H1 (cell line): ENCODE measurements around the gene RPRD1A. TPM values are rescaled to one million over a fixed set of nuclear protein-coding genes. Genes with fewer than 3 reads are reported as not detected.

Source experiments
- BACH1 ChIP-seq: IDR thresholded peaks from 2 replicates; pipeline ENCODE4 v1.6.1; 2012; ENCODE audit warnings: low read length, improper control_type of control experiment
- EZH2 ChIP-seq: fragments of 200-600 bp; sonication (generic); IDR thresholded peaks from 2 replicates; pipeline ENCODE4 v1.7.1; 2012; ENCODE audit warnings: low read depth, mild to moderate bottlenecking, moderate library complexity, low read length, inconsistent platforms; ENCODE audit not compliant: severe bottlenecking
- MAX ChIP-seq: IDR thresholded peaks from 2 replicates; pipeline ENCODE4 v1.6.1; 2012; ENCODE audit warnings: inconsistent platforms
- TAF7 ChIP-seq: optimal IDR thresholded peaks from 2 replicates; pipeline ENCODE3; 2011; ENCODE audit warnings: low read depth, mild to moderate bottlenecking, inconsistent platforms, low read length, moderate library complexity, borderline replicate concordance
- polyA plus RNA-seq, 7 experiments: library from polyadenylated mRNA; depleted of rRNA in 3 of 7; stranded (reverse) in 5 of 7; unstranded in 2 of 7; fragments of >200 nt in 5 of 7; fragments of 200-250 nt in 2 of 7; gene quantifications; 1 replicate in 5 of 7; 2 replicates in 1 of 7; 4 replicates in 1 of 7; pipeline versions ENCODE4 v1.2.1 to v1.2.3, GENCODE V29; 2011 to 2013; ENCODE audit warnings: missing spikeins in 2 of 7, mixed read lengths in 2 of 7
- total RNA-seq: library from RNA; stranded (reverse); fragmentation: NEBNext Ultra II Directional; extraction: Animal tissue kit (Norgen Biotek cat#: 25700); gene quantifications from 2 replicates; pipeline ENCODE4 v1.2.1, GENCODE V29; 2021

Gene RPRD1A
- total and polyA plus RNA-seq, 2 of the 8 experiments (the other 6 are each of a cell fraction or from before 2014, with no cell fraction given), result 40.5 to 106 TPM

GRCh38 chr18:35974181-35974580 lies 93.2 kb downstream of the RPRD1A start (continued):
- TF ChIP-seq MAX, result no peak
- no peak for TF ChIP-seq TAF7
- no peak for TF ChIP-seq EZH2
- no peak for TF ChIP-seq BACH1
